ENCODE results near the gene PRUNE1. TPM values are rescaled to one million over a fixed set of nuclear protein-coding genes. Genes with fewer than 3 reads are reported as not detected.

Gene PRUNE1, protein sequence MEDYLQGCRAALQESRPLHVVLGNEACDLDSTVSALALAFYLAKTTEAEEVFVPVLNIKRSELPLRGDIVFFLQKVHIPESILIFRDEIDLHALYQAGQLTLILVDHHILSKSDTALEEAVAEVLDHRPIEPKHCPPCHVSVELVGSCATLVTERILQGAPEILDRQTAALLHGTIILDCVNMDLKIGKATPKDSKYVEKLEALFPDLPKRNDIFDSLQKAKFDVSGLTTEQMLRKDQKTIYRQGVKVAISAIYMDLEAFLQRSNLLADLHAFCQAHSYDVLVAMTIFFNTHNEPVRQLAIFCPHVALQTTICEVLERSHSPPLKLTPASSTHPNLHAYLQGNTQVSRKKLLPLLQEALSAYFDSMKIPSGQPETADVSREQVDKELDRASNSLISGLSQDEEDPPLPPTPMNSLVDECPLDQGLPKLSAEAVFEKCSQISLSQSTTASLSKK
- total RNA-seq = 17.8 and 21.6 TPM in 2 replicates

DNA sequence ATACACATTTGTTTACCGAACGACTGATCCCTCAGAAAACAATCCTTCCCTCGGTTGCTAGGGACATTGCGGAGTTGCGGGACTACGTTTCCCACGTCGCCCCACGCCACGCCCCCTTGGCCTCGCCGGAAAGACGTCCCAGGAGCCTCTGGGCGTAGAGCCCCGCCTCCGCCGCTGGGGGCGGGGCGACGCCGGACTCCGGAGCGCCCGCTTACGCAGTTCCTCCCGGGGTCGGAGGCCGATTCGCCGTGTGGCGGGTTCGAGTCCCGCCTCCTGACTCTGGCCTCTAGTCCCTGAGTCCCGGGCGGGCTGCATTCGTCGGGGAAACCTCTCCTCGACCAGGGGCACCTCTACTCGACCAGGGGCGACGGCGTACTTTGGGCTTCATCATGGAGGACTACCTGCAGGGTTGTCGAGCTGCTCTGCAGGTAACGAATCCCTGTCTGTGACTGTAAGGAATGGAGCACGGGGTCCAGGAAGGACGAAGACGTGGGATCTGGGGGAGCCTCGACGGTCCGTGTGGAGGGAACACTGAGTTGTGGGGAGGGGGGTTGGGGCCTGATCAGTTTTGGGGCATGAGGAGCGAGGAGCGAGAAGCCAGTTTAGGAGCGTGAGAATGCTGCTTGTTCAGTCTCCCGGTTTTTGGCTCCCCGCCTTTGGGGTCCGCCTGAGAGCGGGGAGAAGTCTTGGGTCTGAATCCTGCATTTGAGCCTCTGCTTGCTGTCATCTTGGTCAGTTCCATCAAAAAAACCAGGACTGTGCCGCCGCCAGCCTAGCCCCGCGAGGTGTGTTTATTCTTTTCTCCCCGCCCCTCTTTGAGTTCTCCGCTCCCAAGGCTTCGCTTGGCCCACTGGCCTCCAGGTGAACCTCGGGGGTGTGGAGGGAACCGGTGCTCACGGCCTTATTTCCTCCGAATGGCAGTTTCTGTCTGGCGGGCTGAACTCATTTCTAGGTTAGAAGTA lies at the start of gene PRUNE1:
Gene PRUNE1, plus strand, starts transcription at position 206 of the 962 bp plus-strand sequence. Its CDS starts 184 bp downstream, at position 390.

DNA sequence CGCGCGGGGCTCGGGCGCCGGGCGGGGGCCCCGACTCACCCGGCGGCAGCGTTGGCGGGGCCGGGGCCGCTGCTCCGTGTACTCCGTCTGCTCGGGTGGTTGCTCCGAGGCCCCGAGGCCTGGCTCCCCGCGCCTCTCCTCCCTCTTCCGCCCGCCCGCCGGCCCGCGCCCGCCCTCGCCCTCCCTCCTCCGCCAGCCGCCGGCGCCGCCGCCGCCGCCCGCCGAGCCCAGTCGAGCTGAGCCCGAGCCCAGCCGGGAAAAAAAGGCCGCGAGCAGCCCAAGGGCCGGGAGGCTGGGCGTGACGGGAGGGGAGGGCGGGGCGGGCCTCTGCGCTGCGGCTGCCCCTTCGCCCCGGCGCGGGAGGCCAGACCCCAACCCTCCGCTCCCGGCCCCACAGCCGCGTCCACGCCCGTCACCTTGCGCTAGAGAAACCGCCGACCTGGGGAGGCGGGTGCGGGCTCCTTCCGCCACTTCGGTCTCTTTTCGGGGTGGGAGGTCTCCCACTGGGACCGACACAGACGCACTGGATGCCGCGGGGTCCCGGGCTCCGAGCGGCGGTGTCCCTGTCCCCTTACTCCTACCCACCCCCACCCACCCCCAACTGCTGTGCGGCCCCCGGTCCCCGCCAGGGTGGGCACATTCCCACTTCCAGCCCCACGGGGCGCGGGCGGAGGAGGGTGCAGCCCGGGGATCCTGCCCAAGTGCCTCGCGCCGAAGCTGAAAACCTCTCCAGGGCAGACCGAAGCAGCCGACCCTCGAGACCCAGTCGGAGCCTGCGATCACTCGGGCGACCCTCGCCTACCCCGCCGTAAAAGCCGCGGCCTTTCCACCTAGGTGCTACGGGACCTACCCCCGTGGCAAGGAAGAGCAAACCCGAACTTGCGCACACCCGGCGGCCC lies 33.4 kb upstream of the PRUNE1 start, which contains the start of gene CERS2:
Gene CERS2, minus strand, starts transcription at position 256 of the 899 bp plus-strand sequence. CDS start 5,745 bp downstream, outside the sequence.

DNA sequence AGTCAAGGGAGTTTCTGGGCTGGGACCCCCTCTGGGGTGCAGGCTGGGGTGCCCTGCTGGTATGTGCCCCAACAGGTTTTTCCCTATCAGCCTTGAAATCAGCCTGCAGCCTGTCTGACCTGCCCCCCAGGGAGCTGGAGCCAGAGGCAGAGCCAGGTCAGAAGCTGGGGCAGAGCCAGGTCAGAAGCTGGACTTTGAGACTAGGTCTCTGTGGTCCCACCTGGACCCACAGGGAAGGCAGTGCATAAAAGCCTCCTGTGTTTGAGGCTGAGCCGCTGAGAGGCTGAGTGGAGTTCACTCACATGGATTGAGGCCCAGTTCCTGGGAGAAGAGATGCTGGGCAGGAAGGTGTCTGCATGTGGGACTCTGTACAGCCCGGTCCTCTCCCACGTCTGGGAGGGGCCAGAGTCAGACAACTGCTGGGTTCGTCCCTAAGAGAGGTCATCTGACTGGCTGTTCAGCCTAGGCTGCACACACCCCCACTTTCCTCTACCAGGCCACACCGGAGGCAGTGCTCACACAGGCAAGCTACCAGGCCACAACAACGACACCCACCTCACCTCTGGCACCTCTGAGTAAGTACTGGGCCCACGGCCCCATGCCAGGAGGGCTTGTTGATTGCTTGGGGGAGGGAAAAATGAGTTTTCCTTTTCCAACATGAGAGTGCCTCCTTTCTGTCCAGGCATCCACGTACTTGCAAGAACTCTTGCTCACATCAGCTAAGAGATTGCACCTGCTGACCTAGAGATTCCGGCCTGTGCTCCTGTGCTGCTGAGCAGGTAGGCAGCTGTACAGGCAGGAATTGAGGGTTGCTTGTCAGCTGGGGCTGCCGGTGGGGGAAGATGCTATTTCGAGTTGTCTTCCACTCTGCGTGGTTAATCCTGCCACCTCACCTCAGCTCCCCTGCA lies 26.2 kb upstream of the PRUNE1 start, which contains the start of gene ANXA9:
Gene ANXA9, plus strand, starts transcription at position 488 of the 908 bp plus-strand sequence. CDS start 814 bp downstream, outside the sequence.

DNA sequence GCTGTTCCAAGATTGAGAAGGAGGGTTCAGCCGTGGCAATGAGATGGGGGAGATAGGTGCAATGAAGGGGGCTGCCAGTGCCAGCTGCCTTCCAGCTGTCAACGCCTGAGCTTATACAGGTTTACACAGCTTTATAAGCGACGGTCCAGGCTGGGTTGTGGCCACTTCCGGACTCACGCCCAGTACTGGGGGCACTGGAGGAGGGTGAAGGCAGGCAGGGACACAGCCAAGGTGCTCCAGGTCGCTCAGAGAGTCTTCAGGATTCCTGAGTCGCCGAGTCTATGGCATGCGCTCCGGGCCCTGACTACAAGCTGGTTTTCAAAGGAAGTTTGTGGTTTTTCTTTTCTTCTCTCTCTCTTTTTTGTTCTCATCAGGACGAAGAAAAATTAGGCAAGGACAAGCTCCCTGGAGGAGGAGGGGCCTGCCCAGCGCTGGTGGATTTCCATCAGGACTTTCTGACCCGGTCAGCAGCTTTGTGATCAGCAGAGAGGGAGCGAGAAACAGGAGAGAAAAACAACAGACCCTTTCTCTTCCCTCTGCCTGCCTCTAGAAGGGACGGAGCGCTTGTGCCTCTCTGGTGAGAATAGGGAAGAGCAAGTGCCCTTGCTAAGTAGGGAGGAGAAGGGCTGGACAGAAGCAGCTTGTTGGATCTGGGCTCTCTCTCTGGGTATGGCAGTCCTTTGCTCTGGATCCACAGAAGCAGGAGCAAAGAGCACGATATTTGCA lies 1.8 kb upstream of the PRUNE1 start, which contains the start of gene MINDY1:
Gene MINDY1, minus strand, starts transcription at position 576 of the 726 bp plus-strand sequence. CDS start 4,285 bp downstream, outside the sequence.

DNA sequence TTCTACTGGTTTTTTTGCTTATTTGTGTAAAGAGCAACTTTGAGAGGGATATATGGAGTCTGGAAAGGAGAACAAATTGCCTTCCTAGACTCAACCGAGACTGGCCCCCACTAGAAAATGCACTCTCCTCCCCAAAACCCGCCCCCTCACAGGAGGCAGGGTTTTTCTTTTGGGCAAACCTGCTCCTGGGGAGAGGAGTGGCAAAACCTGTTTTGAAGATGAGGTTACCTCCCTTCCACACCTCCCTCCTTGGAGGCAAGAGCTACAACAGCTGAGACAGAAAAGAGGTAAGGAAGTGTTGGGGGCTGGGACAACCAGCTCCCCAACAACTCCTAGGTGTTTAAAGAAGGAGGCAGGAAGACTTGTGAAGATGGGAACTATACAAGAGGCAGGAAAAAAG lies 28.1 kb downstream of the PRUNE1 start, which contains the start of gene BNIPL:
Gene BNIPL, plus strand, starts transcription at position 231 of the 400 bp plus-strand sequence. Its CDS starts 140 bp downstream, at position 371.

DNA sequence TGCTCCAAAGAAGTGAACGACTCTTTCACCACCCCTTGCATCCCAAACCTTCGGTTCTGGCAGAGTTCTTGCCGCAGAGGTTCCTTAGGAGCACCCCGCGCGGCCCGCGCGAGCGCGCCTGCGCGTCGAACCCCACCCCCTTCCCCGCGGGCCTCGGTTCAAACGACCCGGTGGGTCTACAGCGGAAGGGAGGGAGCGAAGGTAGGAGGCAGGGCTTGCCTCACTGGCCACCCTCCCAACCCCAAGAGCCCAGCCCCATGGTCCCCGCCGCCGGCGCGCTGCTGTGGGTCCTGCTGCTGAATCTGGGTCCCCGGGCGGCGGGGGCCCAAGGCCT lies 39.3 kb downstream of the PRUNE1 start, which contains the start of gene C1orf56:
Gene C1orf56, plus strand, starts transcription at position 161 of the 334 bp plus-strand sequence. Its CDS starts 97 bp downstream, at position 258.

DNA sequence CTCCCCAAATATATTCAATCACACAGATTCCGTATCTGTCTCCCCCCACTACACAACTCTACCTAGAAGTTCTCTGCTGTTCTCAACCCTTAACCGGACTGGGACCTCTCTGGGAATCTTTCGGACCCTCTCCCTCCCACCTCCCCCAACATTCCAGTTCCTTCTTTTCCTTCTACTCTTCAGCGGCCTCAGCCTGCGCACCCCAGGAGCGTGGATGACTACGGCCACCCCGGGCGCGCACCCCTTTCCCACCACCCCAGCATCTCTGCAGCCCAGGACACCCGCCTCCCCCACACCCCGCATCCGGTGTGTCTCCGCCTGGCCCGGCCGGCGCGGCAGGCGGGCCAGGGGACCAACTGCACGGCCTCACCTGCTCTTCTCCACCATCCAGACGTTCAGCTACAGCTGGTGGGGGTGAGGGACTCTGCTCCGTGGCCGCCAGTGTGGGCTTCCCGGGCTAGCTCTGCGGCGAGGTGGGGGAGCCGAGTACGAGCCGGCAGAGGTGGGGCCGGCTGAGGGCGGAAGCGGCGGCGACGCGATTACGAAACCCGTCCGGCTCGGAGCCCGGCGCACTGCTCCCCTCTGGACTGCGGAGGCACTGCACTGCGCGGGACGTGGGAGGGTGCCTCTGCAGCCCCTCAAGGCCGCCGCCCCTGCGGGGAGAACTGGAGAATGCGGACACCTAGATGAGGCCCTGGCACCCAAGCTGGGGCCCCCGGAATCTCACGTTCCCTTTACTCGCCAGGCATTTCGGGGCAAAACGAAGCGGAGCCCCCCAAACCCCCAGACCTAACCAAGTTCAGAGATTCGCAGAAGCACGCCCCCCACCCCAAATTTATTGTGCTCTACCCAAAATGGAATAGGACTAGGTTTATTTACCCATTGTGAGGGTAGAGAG lies 51.1 kb downstream of the PRUNE1 start, which contains the start of gene CDC42SE1:
Gene CDC42SE1, minus strand, starts transcription at position 514 of the 898 bp plus-strand sequence. CDS start 3,892 bp downstream, outside the sequence.

DNA sequence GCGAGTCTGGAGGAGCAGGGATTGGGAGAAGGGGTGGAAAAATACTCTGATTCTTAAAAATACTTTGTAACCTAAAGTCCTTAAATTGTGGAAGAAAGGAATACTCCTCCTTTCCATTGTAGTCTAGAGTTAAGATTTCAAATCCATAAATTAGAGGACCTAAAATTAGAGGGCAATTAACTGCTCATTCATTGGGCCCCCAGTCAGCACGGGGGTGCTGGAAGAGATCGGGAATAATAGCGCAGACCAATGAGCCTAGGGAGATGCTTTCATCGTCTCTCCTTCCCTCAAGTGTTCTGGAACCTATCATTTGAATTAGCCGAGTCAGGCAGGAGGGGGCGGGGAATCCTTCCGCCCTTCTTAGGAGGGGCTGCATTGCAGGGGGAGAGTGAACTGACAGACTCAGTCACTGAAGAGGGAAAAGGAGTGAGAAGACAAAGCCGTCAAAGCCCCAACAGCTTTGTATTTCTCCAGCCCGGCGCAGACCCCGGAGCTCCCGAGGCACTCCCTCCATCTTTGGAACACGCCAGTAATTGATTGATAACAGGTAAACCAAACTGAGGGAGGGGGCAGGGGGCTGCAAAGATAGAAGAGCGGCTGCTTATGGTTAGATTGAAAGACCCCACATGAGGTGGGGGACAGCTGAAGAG lies 51.9 kb downstream of the PRUNE1 start, which contains the start of gene MLLT11:
Gene MLLT11, plus strand, starts transcription at position 391 of the 650 bp plus-strand sequence. CDS start 6,828 bp downstream, outside the sequence.

DNA sequence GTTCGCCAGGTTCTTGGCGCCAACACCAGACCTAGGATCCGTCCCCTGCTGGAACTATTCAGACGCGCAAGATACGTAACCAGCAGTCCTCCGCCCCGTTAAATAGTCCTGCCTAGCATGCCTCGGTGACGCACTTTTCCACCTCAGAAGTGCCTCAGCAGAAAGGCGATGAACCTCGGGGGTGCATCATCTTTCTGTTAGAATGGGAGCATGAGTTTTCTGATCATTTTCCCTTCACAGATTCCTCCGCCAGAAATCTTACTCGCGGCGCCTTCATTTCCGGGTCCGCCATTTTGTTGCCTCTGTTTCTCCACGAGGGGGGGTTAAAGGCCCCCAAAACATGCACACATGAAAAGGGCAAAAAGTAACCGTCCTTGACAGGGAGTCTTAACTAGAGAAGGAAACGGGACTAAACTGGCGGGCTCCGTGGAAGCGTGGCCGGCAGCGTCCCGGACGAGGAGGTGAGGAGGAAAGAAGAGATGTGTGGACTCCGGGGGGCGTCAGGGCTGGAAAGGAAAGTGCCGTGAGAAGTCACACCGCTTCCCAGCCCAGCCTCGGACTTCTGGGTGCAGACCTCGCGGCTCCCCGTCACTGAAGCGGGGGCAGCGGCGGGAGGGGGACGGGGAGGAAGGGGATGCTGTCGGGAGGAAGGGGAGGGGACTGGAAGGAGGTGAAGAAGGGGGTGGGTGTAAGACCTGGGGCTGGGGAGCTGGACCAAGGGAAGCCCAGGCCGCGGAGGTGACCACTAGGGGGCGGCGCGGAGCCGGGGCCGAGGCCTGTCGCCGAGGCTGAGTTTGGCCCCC lies 62.4 kb downstream of the PRUNE1 start, which contains the start of gene GABPB2:
Gene GABPB2, plus strand, starts transcription at position 288 of the 803 bp plus-strand sequence. CDS start 17,429 bp downstream, outside the sequence.

Other genes starting within 250 kb of the PRUNE1 start
- gene CTSS, start 242.7 kb upstream of the PRUNE1 start, total RNA-seq = under 0.01 and 0.33 TPM in 2 replicates
- 2.0 and 8.2 TPM in 2 replicates for gene CTSK, start 200.2 kb upstream of the PRUNE1 start, total RNA-seq
- gene ARNT, start 131.8 kb upstream of the PRUNE1 start, total RNA-seq = 15.0 and 27.9 TPM in 2 replicates
- gene CTXND2, start 121.3 kb upstream of the PRUNE1 start, total RNA-seq = not detected in 2 replicates
- gene SETDB1, start 82.1 kb upstream of the PRUNE1 start, total RNA-seq = 20.9 and 30.4 TPM in 2 replicates
- gene CERS2, start 33.6 kb upstream of the PRUNE1 start, total RNA-seq = 146 and 174 TPM in 2 replicates
- gene ANXA9, start 26.2 kb upstream of the PRUNE1 start, total RNA-seq = 0.33 and 1.3 TPM in 2 replicates
- gene MINDY1, start 1.5 kb upstream of the PRUNE1 start, total RNA-seq = 12.1 and 27.3 TPM in 2 replicates
- gene BNIPL, start 28.1 kb downstream of the PRUNE1 start, total RNA-seq = 0.33 TPM in 1 of 2 replicates, not detected in the other
- 2.0 and 3.0 TPM in 2 replicates for gene C1orf56, start 39.3 kb downstream of the PRUNE1 start, total RNA-seq
- gene CDC42SE1, start 51.2 kb downstream of the PRUNE1 start, total RNA-seq = 47.5 and 47.9 TPM in 2 replicates
- gene MLLT11, start 51.9 kb downstream of the PRUNE1 start, total RNA-seq = 10.9 and 23.8 TPM in 2 replicates
- 2.8 and 3.4 TPM in 2 replicates for gene GABPB2, start 62.3 kb downstream of the PRUNE1 start, total RNA-seq
- 5.4 and 8.0 TPM in 2 replicates for gene SEMA6C, start 138.2 kb downstream of the PRUNE1 start, total RNA-seq
- gene TNFAIP8L2, start 148.2 kb downstream of the PRUNE1 start, total RNA-seq = not detected in 2 replicates
- gene LYSMD1, start 157.5 kb downstream of the PRUNE1 start, total RNA-seq = 5.2 and 7.1 TPM in 2 replicates
- 44.0 and 51.2 TPM in 2 replicates for gene SCNM1, start 157.7 kb downstream of the PRUNE1 start, total RNA-seq
- 0.63 TPM in 1 of 2 replicates, not detected in the other for gene TMOD4, start 167.5 kb downstream of the PRUNE1 start, total RNA-seq
- gene VPS72, start 181.7 kb downstream of the PRUNE1 start, total RNA-seq = 45.8 and 54.4 TPM in 2 replicates
- 51.7 and 62.7 TPM in 2 replicates for gene PIP5K1A, start 190.1 kb downstream of the PRUNE1 start, total RNA-seq
- 131 and 152 TPM in 2 replicates for gene PSMD4, start 246.3 kb downstream of the PRUNE1 start, total RNA-seq

Data from mesangial cell (primary cell).